ENCODE data around the gene SNTG2.

SNTG2 gene

DNA sequence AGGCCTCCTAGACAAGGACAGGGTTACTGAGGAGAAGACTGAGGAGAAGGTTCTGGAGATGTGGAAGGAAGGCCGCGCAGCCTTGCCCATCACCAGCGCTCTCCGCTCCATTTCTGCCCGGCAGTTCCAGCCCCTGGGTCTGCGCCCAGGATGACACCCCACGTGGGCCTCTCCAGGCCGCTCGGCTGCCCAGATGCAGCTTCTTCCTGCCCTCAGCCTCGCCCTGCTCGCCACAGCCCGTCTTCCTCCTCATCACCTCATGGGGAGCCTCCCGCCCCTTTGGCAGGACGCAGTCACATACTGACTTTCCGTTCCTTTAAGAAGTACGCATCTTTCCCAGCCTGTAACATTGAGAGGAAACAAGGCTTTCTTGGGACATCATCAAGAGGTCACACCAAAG lies 37.1 kb downstream of the SNTG2 start:
- no peak for FAIRE-seq
- no peak for DNase-seq (ENCODE audit: low spot score)

DNA sequence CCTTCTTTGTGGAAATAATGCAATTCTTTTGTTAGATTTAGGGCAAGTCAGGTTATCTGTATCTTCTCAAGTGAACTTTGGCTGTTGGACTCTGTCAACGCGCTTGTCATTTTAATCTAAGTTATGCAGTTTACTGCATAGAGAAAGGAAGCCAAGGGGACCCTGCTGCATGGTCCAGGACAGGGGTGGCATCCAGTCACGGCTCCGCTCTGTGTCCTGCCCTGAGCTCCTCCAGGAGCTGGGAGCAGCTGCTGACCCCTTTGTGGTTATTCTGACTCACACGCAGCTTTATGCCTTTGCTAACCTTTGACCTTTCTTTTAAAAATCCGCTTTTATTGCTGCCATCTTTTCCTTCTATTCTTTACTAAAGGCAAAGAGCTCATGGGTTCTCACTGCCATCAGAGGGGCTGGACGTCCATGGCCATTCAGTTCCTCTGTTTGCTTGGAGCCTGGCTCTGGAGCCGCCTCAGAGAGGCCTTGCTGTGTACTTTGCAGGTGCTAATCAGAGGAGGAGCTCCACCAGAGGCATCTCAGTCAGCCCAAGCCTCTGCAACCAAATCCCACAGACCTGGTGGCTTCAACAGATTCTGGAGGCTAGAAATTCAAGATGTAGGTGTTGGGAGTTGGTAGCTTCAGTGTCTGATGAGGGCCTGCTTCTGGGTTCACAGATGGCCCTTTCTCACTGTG lies 39.3 kb downstream of the SNTG2 start:
- DNase-seq (ENCODE audit: low spot score) (no peak), FAIRE-seq (no peak)

DNA sequence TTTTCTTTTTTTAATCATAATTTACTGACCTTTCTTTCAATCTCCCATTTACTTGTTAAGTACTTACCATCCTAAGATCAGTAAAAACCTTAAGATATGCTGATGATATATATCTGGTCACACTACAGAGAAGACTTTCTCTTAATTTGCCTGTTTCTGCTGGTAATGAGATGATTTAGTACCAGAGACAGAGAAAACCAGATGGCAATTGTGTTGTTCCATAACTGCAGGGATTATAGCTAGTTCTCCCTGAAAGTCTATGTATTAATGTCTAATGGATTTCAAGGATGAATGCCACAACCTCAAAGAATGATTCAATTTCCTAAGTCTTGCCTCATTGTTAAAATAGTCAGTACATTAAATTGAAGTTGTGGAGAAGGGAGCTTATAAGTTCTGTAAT lies 40.3 kb downstream of the SNTG2 start:
- DNase-seq (ENCODE audit: low spot score) (no peak), FAIRE-seq (no peak)

DNA sequence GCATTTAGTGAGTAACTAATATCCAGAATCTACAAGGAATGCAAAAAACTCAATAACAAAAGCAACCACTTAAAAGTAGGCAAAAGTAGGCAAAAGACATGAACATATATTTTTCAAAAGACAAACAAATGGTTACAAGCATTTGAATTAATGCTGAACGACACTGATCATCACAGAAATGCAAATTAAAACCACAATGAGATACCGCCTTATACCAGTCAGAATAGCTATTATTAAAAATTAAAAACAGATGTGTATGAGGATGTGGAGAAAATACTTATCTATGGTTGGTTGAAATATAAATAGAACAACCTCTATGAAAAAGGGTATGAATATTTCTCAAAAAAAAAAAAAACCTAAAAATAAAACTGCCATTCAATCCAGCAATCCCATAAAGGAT lies 51.7 kb downstream of the SNTG2 start:
- no peak for DNase-seq (ENCODE audit: low spot score)
- FAIRE-seq = no peak

DNA sequence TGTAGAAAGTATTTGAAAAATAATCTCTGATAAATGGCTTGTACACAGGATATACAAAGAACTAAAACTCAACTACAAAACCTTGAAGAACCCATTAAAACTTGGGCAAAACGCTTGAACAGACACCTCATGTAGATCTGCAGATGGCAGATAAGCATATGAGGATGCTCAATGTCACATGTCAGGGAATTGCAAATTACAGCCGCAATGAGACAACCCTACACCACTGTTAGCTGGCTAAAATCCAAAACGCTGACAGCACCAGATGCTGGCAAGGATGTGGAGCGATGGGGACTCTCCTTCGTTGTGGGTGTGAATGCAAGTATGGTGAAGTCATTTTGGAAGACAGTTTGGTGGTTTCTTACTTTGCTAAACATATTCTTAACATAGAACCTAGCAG lies 53.7 kb downstream of the SNTG2 start:
- FAIRE-seq = no peak
- DNase-seq (ENCODE audit: low spot score) = no peak

DNA sequence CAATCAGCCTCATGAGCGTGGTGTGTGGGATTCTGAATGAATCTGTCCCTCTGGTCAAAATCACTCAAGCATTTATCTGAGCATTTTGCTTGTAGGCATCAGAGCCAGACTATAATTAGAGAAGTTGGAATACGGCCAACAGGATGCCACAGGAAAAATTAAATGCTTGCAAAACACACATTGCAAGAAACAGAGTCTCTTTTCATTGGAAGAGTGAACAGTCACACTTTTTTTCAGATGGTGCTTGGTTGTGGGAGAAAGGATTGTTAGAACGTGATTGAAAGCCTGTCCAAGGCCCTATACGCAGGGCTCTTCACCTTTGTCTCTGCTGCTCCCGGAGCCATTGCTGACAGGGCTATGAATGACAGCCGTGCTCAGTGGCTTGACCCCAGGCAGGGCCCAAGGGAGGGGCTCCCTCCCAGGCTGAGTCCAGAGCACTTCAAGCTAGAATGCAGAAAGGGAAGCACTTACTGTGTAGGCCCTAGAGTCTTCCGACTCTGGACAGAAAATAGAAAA lies 59.8 kb downstream of the SNTG2 start:
- FAIRE-seq (no peak), DNase-seq (ENCODE audit: low spot score) (no peak)

DNA sequence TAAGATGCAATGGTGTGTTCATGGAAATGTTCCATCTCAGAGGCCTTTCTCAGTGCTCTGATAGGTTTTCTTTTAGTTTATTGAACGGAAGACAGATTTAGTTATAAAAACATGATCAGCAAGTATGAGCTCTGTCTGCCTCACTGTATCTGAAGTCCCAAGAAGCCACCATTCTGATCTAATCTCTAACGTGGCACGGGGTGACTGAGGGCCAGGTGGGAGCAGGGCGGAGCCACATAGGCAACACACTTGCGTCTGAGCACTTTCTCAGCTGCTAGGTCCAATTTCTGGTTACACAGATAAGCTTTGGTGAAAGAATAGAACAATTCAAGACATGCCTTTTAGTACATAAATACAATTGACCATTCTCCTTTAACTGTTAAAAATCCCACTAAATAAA lies 60.4 kb downstream of the SNTG2 start:
- FAIRE-seq (no peak), DNase-seq (ENCODE audit: low spot score) (no peak)

DNA sequence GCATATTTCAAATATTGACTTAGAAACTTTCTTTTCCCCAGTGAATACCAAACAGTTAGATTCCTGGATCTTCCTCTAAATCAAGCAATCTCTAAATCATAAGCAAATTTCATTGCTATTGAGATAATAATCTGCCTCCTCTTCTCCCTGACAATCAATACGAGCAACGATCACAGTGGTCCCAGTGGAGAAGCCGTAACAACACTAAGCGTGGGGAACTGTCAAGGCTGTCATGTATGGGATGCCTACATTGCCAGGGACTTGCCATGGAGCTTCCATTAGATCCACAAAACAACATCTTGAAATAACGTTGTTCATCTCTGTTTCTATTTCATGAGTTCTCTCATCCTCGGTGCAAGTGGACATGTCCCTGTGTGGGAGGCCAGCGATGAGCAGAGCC lies 61.3 kb downstream of the SNTG2 start:
- DNase-seq (ENCODE audit: low spot score) (no peak), FAIRE-seq (no peak)

DNA sequence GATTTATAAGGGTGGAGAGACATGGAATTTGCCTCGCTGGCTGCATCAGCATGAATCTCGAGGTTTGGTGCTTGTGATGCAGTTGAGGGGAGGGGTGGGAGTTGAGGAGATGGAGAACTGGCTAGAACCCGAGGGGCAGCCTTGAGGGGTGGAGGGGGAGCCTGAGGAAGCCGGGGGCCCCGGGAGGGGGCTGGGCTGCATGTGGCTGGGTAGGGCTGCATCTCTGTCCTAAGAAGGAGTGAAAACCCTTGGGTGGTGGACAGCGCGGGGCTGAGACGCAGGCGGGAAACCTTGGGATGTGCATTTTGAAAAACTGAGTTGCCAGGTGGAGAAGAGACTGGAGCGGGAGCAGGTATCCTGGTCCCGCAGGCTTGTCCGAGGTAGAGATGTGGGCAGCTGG lies 64.2 kb downstream of the SNTG2 start:
- no peak for DNase-seq (ENCODE audit: low spot score)
- no peak for FAIRE-seq

DNA sequence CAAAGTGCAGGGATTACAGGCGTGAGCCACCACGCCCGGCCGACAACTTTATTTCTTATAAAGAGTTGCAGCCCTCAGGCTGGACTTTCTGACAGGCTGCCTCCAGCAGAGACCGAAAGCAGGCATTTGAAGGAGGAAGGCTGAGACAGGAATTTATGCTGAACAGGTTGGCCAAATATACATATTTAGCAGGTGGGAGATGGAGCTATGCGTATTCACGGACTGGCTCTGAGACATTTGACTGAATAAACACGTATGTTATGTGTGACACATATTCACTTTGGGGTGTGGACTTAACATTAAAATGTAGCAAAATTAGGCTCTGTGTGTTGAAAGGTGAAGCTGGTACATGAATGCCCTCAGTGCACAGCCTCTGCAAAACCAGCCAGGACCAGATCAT lies 65.9 kb downstream of the SNTG2 start:
- DNase-seq (ENCODE audit: low spot score) (no peak), FAIRE-seq (no peak)

DNA sequence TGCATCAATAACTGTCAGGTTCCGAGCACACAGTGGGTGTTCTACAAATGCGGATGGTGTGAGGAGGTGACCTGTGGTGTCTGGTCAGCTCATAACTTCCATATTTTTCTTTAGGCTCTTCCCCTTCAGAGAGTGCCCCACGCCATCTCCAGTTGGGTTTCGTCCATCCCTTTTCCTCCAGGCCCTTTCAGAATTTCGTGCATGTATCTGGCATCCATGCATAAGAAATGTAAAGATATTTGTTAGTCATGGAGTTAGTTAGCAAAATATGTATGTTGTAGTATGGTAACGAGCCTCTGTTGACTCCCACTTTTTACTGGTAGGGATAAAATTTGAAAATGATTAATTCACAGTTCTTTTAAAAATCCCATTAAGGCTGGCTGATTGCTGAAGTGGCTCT lies 67.2 kb downstream of the SNTG2 start:
- no peak for DNase-seq (ENCODE audit: low spot score)
- FAIRE-seq = no peak

DNA sequence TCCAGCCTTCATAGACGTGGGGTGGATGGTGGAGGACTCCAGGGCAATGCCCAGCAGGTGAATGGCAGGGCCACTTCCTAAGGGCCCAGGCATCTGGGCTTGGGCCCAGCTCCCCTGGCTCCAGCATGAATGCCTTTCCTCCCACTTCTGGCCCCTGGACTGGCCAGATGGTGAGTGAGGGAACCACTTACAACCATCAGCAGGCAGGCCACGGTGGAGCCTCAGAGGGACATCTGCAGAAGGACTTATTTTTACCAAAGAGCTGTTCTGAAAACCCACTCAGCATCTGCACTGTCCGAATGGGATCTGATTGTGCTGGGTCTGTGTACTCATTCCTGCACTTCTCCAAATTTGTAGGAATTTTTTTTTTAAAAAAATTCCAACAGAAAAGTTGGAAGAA lies 69.6 kb downstream of the SNTG2 start:
- DNase-seq (ENCODE audit: low spot score) (no peak), FAIRE-seq (no peak)

DNA sequence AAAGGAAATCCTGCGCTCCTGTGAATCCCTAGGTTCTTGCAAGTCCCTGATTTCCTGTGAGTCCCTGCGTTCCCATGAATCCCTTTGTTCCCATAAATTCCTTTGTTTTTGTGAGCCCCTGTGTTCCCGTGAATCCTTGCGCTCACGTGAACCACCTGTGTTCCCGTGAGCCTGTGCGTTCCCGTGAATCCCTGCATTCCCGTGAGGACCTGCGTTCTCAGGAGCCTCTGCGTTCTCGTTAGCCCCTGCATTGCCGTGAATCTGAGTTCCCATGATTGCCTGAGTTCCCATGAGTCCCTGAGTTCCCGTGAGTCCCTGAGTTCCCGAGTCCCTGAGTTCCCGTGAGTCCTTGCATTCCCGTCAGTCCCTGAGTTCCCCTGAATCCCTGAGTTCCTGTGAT lies 71.5 kb downstream of the SNTG2 start:
- DNase-seq (ENCODE audit: low spot score) (no peak), FAIRE-seq (no peak)

DNA sequence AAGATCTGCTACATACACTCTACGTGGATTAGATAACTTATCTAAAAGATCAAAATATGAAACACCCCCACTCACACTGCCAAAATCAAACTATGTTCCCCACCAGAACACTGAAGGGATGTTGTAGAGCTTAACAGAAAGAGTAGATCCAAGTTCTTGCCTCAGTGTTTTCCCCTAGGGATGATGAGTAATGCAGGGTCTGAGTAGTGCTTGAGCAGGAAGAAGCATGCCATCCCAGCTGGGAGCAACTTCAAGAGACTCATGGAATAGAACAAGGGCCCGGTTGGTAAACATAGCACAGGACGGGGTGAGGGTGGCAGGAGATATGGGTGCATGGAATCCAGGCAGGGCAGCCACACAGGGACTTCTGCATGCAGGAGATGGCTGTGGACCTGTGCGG lies 74.3 kb downstream of the SNTG2 start:
- FAIRE-seq (no peak), DNase-seq (ENCODE audit: low spot score) (no peak)

DNA sequence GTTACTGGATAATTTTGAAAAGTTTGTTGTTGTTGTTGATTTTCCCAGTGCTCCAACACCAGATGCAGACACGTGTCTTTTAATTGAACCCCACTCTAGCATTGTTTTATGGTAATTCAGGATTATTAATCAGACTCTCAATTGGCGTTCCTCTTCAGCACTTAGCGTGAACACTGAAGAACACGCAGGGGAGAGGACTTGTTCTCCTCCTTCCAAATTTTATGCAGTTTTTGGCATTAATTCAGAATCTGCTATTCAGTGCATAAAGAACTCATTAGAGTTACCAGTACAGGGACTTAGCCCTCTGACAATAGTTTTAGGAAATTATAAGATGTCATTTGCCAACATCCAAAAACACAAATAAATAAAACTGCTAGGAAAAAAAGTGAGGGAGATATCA lies 75.5 kb downstream of the SNTG2 start:
- FAIRE-seq (no peak), DNase-seq (ENCODE audit: low spot score) (no peak)

DNA sequence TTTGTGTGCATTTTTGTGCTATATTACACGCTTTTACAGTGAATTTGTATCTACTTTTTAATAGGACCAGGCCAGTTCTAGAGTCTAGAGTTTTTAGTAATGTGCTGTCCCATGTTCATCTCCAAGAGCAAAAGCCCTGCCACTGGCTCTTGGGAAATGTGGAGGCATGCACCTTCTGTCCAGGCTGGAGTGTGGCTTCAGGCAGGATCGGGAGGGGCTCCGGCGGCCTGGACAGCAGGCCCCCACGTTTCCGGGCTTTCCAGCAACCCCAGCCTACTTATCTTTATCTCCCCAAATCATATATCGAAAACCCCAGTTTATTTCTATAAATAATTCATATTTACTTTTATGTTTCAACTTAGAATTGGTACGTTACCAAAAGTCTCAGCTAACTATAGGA lies 78.2 kb downstream of the SNTG2 start:
- no peak for DNase-seq (ENCODE audit: low spot score)
- no peak for FAIRE-seq

DNA sequence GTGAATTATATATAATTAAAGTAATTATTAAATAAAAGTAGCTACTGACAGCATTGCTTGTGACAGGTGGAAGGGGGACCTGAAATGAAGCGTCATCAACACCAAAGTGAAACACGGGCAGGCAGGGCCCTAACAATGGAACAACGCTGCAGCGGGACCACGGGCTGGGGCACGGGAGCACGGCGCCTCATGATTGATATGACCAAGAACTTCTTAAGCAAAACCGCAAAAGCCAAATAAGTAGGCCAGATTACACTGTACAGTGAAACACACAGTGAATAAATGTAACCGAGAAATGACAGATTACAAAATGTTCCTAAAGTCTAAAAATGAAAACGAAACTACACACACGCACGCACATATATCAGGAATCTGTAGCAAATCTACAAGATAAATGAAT lies 81.4 kb downstream of the SNTG2 start:
- no peak for DNase-seq (ENCODE audit: low spot score)
- no peak for FAIRE-seq

DNA sequence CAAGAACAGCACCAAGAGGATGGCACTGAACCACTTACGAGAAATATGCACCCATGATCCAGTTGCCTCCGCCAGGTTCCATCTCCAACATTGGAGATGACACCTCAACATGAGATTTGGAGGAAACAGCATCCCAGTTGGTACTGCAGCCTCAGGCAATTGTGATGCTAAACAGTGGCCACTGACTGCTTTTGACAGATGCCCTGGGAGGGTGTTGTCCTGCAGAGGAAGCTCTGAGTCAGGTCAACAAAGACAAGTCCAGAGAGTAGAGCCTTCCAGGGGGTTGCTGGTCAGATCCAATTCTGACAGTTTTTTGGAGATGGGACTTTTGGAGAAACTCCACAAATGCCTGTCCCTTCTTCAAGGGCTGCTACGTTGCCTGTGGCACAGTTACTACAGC lies 82.4 kb downstream of the SNTG2 start:
- FAIRE-seq (no peak), DNase-seq (ENCODE audit: low spot score) (no peak)

DNA sequence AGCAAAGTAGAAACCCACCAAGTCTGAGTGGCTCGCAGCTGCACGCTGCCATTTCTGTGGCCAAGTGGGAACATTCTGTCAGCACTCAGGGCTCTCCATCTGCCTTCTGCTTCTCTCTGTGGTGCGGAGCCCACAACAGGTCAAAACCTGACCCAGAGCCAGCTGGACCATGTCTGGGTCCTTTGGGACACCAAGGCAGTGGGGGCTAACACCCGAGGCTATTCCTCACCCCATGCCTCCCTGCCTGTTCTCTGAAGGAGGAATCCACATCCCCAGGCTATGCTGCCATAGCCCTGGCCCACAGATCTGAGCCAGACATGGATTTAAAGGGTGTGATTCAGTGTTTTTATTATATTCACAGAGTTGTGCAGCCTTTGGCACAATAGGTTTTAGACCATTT lies 86.4 kb downstream of the SNTG2 start:
- no peak for DNase-seq (ENCODE audit: low spot score)
- FAIRE-seq = no peak

DNA sequence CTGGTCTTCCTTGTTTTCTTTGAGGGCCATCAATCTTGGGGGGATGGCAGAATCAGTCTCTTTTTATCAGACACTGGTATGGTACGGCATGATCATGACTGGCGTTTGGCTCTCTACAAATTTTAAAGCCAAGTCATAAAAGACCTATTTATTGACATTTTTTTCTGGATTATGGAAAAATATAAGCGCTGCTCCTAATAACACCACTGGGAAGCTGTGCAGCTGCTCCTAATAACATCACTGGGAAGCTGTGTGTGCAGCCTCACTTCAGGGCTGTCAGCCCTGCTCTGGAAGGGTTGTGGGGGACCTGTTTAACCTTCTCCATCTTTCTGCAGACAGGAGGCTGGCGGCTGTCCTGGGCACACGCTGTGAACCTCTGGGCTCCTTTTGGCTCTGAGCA lies 88.9 kb downstream of the SNTG2 start:
- DNase-seq (ENCODE audit: low spot score) (no peak), FAIRE-seq (no peak)

DNA sequence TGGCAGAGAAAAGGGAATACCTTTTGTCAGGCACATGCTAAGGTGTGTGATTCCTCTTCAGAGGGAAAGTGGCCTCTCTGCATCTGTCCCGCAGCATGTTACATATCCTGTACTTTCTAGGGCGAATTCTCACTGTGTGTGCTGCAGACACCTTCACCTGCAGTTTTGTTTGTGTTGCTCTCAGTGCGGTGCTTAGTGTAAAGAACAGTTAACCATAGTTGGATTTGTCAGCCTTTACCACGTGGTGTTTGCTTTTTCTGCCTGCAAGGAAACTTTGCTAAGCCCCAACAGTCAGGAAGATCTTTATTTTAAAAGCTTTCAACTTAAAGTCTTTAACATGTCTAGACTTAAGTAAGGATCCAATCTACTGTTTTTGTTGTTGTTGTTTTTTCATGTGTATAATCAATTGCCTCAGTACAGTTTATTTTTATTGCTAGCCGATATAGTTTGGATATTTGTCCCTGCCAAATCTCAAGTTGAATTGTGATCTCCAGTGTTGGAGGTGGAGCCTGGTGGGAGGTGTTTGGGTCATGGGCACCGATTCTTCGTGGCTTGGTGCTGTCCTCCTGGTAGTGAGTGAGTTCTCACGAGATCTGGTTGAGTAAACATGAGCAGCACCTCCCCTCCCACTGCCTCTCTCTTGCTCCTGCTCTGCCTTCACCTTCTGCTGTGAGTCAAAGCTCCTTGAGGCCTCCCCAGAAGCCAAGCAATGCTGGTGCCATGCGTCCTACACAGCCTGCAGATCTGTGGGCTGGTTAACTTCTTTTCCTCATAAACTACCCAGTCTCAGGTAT lies 90.6 kb downstream of the SNTG2 start:
- DNase-seq (ENCODE audit: low spot score) (no peak), FAIRE-seq (no peak)

DNA sequence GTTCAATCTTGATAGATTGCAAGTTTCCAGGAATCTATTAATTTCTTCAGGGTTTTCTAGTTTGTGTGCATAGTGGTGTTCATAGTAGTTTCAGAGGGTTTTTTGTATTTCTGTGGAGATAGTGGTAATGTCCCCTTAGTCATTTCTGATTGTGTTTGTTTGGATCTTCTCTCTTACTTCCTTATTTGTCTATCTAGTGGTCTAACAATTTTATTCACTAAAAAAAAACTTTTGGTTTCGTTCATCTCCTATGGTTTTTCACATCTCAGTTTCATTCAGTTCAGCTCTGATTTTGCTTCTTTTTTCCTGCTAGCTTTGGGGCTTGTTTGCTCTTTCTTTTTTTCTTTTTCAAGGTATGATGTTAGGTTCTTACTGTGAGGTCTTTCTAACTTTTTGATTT lies 94.5 kb downstream of the SNTG2 start:
- DNase-seq (ENCODE audit: low spot score) = no peak
- no peak for FAIRE-seq

DNA sequence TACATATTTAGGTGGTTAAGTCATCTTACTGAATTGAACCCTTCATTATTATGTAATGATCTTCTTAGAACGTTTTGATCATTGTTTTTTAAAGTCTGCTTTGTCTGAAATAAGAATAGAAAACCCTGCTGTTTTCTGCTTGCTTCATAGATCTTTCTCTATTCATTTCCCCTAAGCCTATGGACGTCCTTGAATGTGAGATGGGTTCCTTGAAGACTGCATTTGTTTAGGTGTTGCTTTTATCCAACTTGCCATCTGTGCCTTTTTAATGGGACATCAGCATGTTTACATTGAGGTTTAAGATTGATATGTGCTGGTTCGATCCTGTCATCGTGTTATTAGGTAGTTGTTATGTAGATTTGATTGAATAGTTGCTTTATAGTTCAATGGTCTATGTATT lies 95.4 kb downstream of the SNTG2 start:
- DNase-seq (ENCODE audit: low spot score) (no peak), FAIRE-seq (no peak)

Data from RCC 7860 (cell line).